T-helper 9 cell (primary cell): ENCODE results near the gene BOC.

Experiments used
- DNase-seq: peaks from one replicate; pipeline ENCODE4 v3.0.0-alpha.2; 2020

BOC gene

GRCh38 chr3:113226491-113226890, 15.1 kb downstream of the BOC start:
- DNase-seq: no peak

- no peak for DNase-seq
Measured at GRCh38 chr3:113227146-113227545, 15.8 kb downstream of the BOC start.

- DNase-seq: no peak
Measured at GRCh38 chr3:113228498-113229286, 17.3 kb downstream of the BOC start.

GRCh38 chr3:113231391-113231790, 20.0 kb downstream of the BOC start:
- DNase-seq: no peak

- DNase-seq: no peak
Measured at GRCh38 chr3:113231827-113232253, 20.5 kb downstream of the BOC start.

GRCh38 chr3:113232342-113232741, 21.0 kb downstream of the BOC start:
- no peak for DNase-seq

GRCh38 chr3:113233497-113233896, 22.1 kb downstream of the BOC start:
- DNase-seq: no peak

GRCh38 chr3:113234028-113234427, 22.7 kb downstream of the BOC start:
- DNase-seq: no peak

GRCh38 chr3:113234688-113235260, 23.4 kb downstream of the BOC start:
- DNase-seq: no peak

GRCh38 chr3:113238503-113238902, 27.1 kb downstream of the BOC start:
- no peak for DNase-seq

- DNase-seq: no peak
Measured at GRCh38 chr3:113240841-113241240, 29.5 kb downstream of the BOC start.

GRCh38 chr3:113241292-113242095, 30.1 kb downstream of the BOC start:
- no peak for DNase-seq

- DNase-seq: no peak
Measured at GRCh38 chr3:113242096-113242581, 30.8 kb downstream of the BOC start.

- no peak for DNase-seq
Measured at GRCh38 chr3:113243071-113243470, 31.7 kb downstream of the BOC start.

- no peak for DNase-seq
Measured at GRCh38 chr3:113243846-113244245, 32.5 kb downstream of the BOC start.

GRCh38 chr3:113245761-113246161, 34.4 kb downstream of the BOC start:
- DNase-seq: no peak

GRCh38 chr3:113247068-113247467, 35.7 kb downstream of the BOC start:
- DNase-seq: no peak

- no peak for DNase-seq
Measured at GRCh38 chr3:113247675-113248458, 36.5 kb downstream of the BOC start.

- no peak for DNase-seq
Measured at GRCh38 chr3:113249111-113249510, 37.8 kb downstream of the BOC start.

GRCh38 chr3:113249601-113250000, 38.2 kb downstream of the BOC start:
- no peak for DNase-seq

- DNase-seq: no peak
Measured at GRCh38 chr3:113250566-113250965, 39.2 kb downstream of the BOC start.

- DNase-seq: no peak
Measured at GRCh38 chr3:113251817-113252216, 40.5 kb downstream of the BOC start.

GRCh38 chr3:113252553-113252952, 41.2 kb downstream of the BOC start:
- no peak for DNase-seq
